ENCODE measurements around the gene FAM117B.

DNA sequence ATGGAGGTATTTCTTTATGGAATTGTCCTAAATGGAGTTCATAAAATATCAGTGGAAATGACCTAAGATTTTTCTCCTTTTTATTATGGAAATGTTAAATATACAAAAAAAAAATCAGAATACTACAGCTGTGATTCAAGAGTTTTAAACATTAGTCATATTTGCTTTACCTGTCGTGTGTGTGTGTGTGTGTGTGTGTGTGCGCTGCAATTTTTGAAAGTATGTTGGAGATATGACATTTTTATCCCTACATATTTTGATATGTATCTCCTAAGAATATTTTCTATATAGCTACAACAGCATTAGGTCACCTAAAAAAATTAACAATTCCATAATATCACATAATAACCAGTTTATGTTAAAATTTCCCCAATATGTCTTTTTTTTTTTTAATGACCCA is 85.5 kb downstream of the FAM117B start:
- TF ChIP-seq, protein P1, sequence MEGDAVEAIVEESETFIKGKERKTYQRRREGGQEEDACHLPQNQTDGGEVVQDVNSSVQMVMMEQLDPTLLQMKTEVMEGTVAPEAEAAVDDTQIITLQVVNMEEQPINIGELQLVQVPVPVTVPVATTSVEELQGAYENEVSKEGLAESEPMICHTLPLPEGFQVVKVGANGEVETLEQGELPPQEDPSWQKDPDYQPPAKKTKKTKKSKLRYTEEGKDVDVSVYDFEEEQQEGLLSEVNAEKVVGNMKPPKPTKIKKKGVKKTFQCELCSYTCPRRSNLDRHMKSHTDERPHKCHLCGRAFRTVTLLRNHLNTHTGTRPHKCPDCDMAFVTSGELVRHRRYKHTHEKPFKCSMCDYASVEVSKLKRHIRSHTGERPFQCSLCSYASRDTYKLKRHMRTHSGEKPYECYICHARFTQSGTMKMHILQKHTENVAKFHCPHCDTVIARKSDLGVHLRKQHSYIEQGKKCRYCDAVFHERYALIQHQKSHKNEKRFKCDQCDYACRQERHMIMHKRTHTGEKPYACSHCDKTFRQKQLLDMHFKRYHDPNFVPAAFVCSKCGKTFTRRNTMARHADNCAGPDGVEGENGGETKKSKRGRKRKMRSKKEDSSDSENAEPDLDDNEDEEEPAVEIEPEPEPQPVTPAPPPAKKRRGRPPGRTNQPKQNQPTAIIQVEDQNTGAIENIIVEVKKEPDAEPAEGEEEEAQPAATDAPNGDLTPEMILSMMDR (IDR thresholded peaks at IDR 0.05; ENCODE audit: insufficient read depth, low read length, poor library complexity, severe bottlenecking) = no peak
- no peak for TF ChIP-seq EZH2phosphoT487 (conservative IDR thresholded peaks at IDR 0.05; ENCODE audit: low read length)
